GM12875 (cell line): Measurements from ENCODE around the gene DEFB129.

Experiments
- H3K4me3 ChIP-seq: one replicate; pipeline ENCODE4 v1.5.1; 2011; ENCODE audit warnings: low read depth, low read length, control low read depth
- TF ChIP-seq, protein P1 (sequence below): IDR thresholded peaks from 2 replicates; pipeline ENCODE4 v1.5.1; 2011; ENCODE audit warnings: low read depth, mild to moderate bottlenecking, control low read depth, inconsistent platforms, low read length, moderate library complexity, borderline replicate concordance; ENCODE audit not compliant: insufficient read depth

Gene DEFB129

DNA sequence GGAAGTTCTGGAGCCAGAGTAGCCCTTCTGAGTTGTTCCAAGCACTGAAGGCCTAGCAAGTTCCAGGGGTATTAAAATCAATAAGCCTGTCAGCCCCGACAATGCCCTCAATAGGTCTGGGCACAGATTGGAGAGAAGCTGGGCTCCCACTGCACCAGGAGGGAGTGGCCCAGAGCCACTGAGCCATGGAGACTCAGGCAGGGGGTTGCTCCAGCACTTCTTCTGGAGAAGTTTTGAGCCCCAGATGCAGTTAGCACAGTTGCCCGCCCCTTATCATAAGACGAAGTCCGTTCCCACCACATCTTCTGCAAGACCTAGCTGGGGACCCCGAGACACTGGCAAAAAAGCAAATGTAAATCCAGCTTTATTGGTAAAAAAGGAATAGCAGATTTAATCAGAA is 43.5 kb downstream of the DEFB129 start:
- TF ChIP-seq, protein P1, sequence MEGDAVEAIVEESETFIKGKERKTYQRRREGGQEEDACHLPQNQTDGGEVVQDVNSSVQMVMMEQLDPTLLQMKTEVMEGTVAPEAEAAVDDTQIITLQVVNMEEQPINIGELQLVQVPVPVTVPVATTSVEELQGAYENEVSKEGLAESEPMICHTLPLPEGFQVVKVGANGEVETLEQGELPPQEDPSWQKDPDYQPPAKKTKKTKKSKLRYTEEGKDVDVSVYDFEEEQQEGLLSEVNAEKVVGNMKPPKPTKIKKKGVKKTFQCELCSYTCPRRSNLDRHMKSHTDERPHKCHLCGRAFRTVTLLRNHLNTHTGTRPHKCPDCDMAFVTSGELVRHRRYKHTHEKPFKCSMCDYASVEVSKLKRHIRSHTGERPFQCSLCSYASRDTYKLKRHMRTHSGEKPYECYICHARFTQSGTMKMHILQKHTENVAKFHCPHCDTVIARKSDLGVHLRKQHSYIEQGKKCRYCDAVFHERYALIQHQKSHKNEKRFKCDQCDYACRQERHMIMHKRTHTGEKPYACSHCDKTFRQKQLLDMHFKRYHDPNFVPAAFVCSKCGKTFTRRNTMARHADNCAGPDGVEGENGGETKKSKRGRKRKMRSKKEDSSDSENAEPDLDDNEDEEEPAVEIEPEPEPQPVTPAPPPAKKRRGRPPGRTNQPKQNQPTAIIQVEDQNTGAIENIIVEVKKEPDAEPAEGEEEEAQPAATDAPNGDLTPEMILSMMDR = no peak
- no peak overlapping the region for H3K4me3 ChIP-seq

GRCh38 chr20:271069-271468 is 44.0 kb downstream of the DEFB129 start:
- TF ChIP-seq, protein P1 = no peak
- H3K4me3 ChIP-seq = no peak overlapping the region

- TF ChIP-seq, protein P1 = no peak
- H3K4me3 ChIP-seq = no peak overlapping the region
Measured at GRCh38 chr20:271528-271927, 44.5 kb downstream of the DEFB129 start.

- TF ChIP-seq, protein P1 = no peak
- no peak overlapping the region for H3K4me3 ChIP-seq
Measured at GRCh38 chr20:272718-273117, 45.7 kb downstream of the DEFB129 start.

- TF ChIP-seq, protein P1 = no peak
- H3K4me3 ChIP-seq = no peak overlapping the region
Measured at GRCh38 chr20:273884-274283, 46.8 kb downstream of the DEFB129 start.

GRCh38 chr20:275791-276190 is 48.7 kb downstream of the DEFB129 start:
- no peak overlapping the region for H3K4me3 ChIP-seq
- TF ChIP-seq, protein P1 = no peak

- no peak overlapping the region for H3K4me3 ChIP-seq
- TF ChIP-seq, protein P1 = no peak
Measured at GRCh38 chr20:276620-277495, 49.8 kb downstream of the DEFB129 start.
